ENCODE data around the gene AGRN.
"Not testable (repeated sequence)": the region's sequence is repeated elsewhere in the genome, so short reads cannot be mapped to it uniquely, and the experiment has no call there.

The AGRN gene

GRCh38 chr1:1065265-1065939, 45.5 kb downstream of the AGRN start:
- DNase-seq (ENCODE audit: low read depth, low spot score) = no peak

GRCh38 chr1:1065940-1066304, 46.0 kb downstream of the AGRN start:
- DNase-seq (ENCODE audit: low read depth, low spot score) = not testable (repeated sequence)

GRCh38 chr1:1066403-1067283, 46.7 kb downstream of the AGRN start:
- DNase-seq (ENCODE audit: low read depth, low spot score) = no peak

GRCh38 chr1:1067284-1067859, 47.5 kb downstream of the AGRN start:
- DNase-seq (ENCODE audit: low read depth, low spot score) = no peak

- no peak for DNase-seq (ENCODE audit: low read depth, low spot score)
These were observed 48.1 kb downstream of the AGRN start for GRCh38 chr1:1067860-1068516.

- DNase-seq (ENCODE audit: low read depth, low spot score) = no peak
These were observed 48.7 kb downstream of the AGRN start for GRCh38 chr1:1068517-1069055.

GRCh38 chr1:1069056-1069710, 49.3 kb downstream of the AGRN start:
- peak; percentile 89 for DNase-seq (ENCODE audit: low read depth, low spot score)

- DNase-seq (ENCODE audit: low read depth, low spot score) = no peak
These were observed 50.1 kb downstream of the AGRN start for GRCh38 chr1:1069711-1070676.

GRCh38 chr1:1071486-1072298, 51.8 kb downstream of the AGRN start:
- no peak for DNase-seq (ENCODE audit: low read depth, low spot score)

- no peak for DNase-seq (ENCODE audit: low read depth, low spot score)
These were observed 52.5 kb downstream of the AGRN start for GRCh38 chr1:1072299-1072848.

- no peak for DNase-seq (ENCODE audit: low read depth, low spot score)
These were observed 53.2 kb downstream of the AGRN start for GRCh38 chr1:1072849-1073742.

- DNase-seq (ENCODE audit: low read depth, low spot score) = no peak
These were observed 54.0 kb downstream of the AGRN start, which contains the start of gene RNF223 for GRCh38 chr1:1073743-1074587. TSS of gene RNF223 (minus strand) at chr1:1074306. CDS start at chr1:1072566, 1,740 bp downstream.

- DNase-seq (ENCODE audit: low read depth, low spot score) = no peak
These were observed 54.8 kb downstream of the AGRN start for GRCh38 chr1:1074631-1075147.

- DNase-seq (ENCODE audit: low read depth, low spot score) = no peak
These were observed 55.4 kb downstream of the AGRN start for GRCh38 chr1:1075148-1075935.

- not testable (repeated sequence) for DNase-seq (ENCODE audit: low read depth, low spot score)
These were observed 57.5 kb downstream of the AGRN start for GRCh38 chr1:1077396-1077795.
